HG02610 (cell line): ENCODE data around the gene CTDSPL.
A peak's percentile ranks its signal among the peaks of the same experiment; 100 is the strongest.

Source experiments
- ATAC-seq: cut with Tn5 transposase; IDR thresholded peaks from one replicate; pipeline ENCODE4 v1.9.1; 2021; ENCODE audit warnings: mild to moderate bottlenecking, moderate library complexity; ENCODE audit not compliant: unreplicated experiment

CTDSPL gene

DNA sequence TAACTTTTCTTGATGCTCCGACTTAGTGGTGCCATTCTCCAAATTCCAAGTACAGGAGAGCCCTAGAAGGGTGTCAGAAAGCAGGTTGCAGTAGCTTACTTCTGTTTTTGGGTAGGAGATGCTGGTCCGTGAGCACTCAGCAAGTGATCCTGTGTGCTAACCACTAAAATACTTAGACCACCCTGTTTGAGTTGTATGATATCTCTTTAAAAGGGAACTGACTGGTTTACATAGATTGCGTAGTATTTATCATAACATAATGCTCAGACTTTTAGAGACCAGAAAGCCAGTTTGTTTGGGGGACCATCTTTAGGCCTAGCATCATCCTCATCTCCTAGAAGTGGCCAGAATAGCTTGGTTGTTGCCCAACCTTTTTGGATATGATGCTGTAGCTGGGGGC is 26.7 kb downstream of the CTDSPL start:
- ATAC-seq, result no peak

- no peak for ATAC-seq
These were observed 28.8 kb downstream of the CTDSPL start for GRCh38 chr3:37890522-37890921.

DNA sequence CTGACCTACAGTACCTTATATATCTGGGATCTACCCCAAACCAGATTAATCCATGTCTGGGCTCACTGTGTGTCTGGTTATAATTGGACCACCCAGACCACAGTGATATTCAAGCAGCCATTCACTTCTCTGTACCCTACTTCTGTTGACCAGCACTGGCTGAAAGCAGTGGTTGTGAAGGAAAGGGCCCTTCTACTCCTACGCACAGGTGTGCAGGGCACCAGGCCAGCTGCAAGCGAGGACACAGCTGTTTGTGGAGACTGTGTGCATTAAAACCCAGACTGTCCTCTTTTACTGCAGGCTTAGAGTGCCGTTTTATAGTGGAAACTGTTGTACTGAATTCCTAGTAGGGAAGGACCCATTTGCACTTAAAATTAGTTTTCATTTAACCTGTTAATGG is 29.5 kb downstream of the CTDSPL start:
- no peak for ATAC-seq

DNA sequence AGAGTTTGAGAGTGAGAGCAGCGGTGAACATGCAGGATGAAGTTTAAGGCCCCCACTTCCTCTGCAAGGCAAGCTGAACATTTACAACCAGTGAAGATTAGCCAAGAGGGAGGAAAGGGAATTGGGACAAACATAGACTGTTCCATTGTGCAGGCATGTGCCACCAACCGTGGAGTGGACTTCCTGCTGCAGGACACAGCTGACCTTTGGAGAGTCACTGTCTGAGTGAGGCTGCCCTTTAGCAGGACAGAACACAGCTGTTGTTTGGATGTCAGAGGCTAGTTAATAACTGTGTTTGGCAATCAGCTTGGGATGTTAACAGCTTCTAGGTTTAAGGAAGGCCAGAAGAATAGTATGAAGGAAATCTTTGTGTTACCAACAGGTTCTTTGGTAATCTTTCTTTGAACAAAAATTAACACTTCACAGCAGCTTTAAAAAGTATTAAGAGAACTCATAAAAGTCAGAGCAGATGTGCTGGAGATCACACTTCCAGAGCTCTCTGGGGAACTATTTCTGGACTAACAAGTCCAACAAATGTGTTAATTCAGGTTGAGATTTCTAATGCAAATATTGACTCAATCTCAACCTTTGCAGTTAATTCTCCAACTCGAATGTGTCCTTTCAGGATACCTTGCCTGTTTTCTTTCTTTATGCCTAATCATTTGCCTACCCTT is 31.4 kb downstream of the CTDSPL start:
- ATAC-seq, result no peak

GRCh38 chr3:37896827-37897226 is 35.1 kb downstream of the CTDSPL start:
- ATAC-seq, result no peak

- ATAC-seq, result no peak
These were observed 36.1 kb downstream of the CTDSPL start for GRCh38 chr3:37897763-37898162.

- no peak for ATAC-seq
These were observed 36.7 kb downstream of the CTDSPL start for GRCh38 chr3:37898424-37898823.

DNA sequence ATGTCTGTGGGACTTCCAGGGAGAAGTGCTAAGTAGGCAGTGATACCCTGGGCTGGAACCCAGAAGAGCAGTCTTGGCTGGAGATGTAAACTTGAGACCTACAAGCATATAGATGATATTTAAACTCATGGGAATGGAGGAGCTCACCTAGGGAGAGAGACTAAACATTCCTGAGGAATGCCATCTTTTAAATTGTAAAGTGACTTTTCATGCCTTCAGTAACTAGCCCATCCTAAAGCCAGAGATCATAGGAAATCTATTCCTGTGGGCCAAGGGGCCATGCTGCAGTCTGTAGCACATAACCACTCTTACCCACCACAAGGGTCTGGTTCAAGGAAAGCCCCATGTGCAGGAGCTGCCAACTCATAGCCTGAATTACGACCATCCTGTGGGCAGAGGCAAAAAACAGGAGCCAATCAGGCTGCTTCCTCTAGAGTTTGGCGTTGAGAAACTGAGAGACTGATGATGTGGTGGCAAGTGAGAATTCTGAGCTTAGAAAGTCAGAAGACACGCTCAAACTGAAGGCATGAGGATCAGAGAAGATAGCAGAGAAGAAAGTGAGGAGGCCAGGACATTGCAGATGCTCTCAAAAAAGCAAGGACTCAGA is 37.5 kb downstream of the CTDSPL start:
- ATAC-seq, result peak; percentile 54

DNA sequence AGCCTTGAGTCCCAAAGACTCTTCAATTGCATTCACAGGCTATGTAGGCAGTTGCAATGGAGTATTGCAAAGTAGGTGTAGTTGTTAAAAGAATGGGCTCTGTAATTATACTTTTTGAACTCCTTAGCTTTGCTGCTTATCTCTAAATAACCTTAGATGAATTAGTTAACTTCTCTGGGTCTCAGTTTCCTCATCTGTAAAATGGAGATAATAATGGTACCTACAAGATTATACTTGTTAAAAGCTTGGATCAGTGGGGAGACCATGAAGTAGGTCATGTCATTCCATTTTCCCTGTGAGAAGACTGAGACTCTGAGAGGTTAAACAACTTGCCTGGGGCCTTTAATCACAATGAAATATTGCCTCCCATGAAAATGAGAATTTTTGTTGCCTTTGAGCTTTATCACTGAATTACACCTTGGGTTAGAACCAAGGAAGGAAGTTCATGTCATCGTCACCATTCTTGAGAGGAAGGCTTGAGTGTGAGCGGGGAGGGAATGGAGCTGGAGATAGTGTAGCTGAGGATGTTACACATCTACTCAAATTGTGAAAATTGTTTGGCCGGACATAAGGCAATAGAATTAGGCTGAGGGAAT is 38.1 kb downstream of the CTDSPL start:
- ATAC-seq, result no peak

DNA sequence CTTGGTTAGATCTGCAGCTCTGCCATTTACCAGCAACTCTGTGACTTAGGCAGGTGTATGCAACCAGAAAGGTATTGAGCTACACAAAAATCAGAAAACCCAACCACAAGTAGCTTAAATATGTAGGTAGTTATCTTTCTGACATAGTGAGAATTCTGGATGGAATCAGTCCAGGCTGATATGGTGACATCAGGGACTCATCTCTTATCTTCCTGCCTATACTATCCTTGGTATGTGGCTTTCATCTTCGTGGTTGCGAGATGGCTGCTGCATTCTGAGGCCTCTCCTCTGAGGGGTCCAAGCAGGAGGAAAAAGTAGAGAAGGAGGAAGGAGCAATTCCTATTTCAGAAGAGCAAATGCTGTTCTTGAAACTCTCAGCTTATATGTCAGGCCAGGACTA is 40.0 kb downstream of the CTDSPL start:
- ATAC-seq, result no peak

DNA sequence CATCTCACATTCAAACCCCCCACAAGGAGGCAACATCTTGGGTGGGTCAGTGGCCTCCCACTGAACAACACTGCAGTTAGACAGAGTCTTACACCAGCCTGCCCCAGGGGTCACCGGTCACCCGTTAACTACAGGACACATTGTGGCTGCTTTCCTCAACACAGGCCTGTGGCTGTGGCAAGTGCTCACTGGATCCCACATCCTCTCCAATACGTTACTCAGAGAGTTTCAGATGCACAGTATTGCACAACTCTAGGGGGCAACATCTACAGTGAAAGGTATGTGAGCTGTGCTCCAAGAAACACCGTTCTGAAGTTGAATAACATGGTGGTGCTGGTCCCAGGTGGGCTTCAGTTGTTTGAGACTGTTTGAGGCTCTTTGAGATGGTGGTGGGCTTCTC is 41.0 kb downstream of the CTDSPL start:
- ATAC-seq, result no peak

DNA sequence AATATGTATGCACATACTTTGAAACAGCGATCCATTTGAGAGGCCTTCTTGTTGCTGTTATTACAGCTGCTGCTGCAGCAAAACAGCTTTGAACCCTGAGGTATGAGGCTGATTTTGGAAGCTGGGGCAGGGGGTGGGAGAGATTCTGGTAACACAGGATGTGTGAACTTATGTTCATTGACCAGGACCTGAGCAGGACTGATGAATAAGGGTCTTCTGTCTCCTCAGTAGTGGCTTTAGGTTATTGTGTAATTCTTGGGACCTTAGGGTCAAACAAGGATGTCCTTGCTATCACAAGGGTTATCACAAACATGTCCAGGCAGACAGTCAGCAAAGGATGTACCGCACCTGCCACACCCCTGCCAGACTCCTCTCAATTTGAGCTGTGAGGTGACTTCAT is 41.6 kb downstream of the CTDSPL start:
- no peak for ATAC-seq

GRCh38 chr3:37903734-37904133 is 42.1 kb downstream of the CTDSPL start:
- ATAC-seq, result no peak

- ATAC-seq, result no peak
These were observed 42.9 kb downstream of the CTDSPL start for GRCh38 chr3:37904601-37905000.

GRCh38 chr3:37905346-37905745 is 43.7 kb downstream of the CTDSPL start:
- ATAC-seq, result no peak

GRCh38 chr3:37905987-37906674 is 44.5 kb downstream of the CTDSPL start:
- ATAC-seq, result no peak

DNA sequence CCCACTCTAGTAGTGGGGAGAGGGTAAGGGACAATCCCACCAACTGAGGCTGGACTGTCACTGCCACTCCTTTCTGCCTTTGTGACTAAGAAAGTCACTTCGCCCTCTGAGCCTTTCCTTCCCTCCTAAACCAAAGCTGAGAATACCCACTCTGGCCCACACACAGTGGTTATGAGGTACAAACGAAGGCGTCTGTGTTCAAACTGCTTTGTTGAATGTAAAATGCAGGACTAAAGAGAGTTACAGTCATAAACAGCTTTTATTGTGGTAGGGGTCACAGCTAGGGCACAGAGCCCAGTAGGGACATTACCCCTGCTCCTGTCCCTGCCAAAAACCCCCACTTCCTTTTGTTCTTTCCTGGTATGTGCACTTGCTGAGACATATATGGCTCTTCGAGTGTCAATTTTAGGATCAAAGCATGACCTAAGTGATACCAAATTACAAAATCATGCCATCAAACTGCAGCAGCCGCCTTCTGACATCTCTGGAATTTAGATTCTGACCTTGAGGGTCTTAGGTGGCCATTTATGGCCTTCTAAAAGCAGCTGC is 45.1 kb downstream of the CTDSPL start:
- peak; percentile 51 for ATAC-seq

- no peak for ATAC-seq
These were observed 45.7 kb downstream of the CTDSPL start for GRCh38 chr3:37907371-37907770.

DNA sequence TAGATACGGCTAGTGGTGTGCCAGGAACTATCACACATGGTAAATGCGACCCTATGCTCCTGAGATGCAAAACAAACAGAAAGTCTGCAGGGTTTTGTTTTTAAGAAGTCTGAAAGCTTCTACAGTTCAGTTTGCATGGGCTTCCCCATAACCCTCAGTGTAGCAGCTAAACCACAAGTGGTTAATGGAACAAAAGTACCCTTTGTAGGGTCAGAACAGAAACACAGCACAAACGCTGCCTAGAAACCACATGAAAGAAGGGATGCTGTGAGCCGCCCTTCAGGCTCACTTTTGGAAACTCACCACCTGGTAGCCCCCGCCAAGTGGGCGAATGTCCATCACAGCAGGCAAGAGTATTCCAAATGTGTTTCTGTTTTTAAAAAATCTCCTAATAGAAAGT is 46.2 kb downstream of the CTDSPL start:
- peak; percentile 93 for ATAC-seq

GRCh38 chr3:37909067-37909911 is 47.6 kb downstream of the CTDSPL start:
- no peak for ATAC-seq
